Naive thymus-derived CD4-positive, alpha-beta T cell (primary cell): Measurements from ENCODE around the gene CTAG1B. TPM values are rescaled to one million over a fixed set of nuclear protein-coding genes. Genes with fewer than 3 reads are reported as not detected.
"Not testable (repeated sequence)": the region's sequence is repeated elsewhere in the genome, so short reads cannot be mapped to it uniquely, and the experiment has no call there.

Experiments used
- ATAC-seq: fragments of 150-1000 bp; cut with Tn5 transposase; 2 replicates; pipeline ENCODE4 v1.10.0; 2021; ENCODE audit warnings: mild to moderate bottlenecking, moderate library complexity
- CTCF ChIA-PET: fragments of 350-600 bp; sonication (Branson Sonifier 250); formaldehyde crosslinking; loops from one replicate; lab custom pipeline; 2021; ENCODE audit warnings: antibody characterized with exemption; lab: Charles Lee
- POLR2A ChIA-PET: fragments of 350-600 bp; sonication (Branson Sonifier 250); formaldehyde crosslinking; loops from one replicate; lab custom pipeline; 2021; ENCODE audit warnings: antibody characterized with exemption, inconsistent platforms; lab: Charles Lee
- DNase-seq, 9 donors: peaks; one replicate each; pipeline versions ENCODE4 v3.0.0 to v3.0.0-alpha.2; 2020 to 2022; ENCODE audit warnings: mixed read lengths in 1 of 9
- H3K27ac ChIP-seq: one replicate; pipeline ENCODE4 v1.7.0; 2013; ENCODE audit warnings: mild to moderate bottlenecking, low read depth, low read length, moderate library complexity
- H3K27me3 ChIP-seq, 2 donors: one replicate each; pipeline ENCODE4 v1.7.0; 2013; ENCODE audit warnings: low read length in 2 of 2, mild to moderate bottlenecking in 2 of 2, moderate library complexity in 2 of 2; ENCODE audit not compliant: control insufficient read depth in 2 of 2, insufficient read depth in 2 of 2
- H3K36me3 ChIP-seq, 3 experiments: 1 replicate in 2 of 3; 2 replicates in 1 of 3; pipeline ENCODE4 v1.7.0; 2013; ENCODE audit warnings: low read length in 3 of 3, mild to moderate bottlenecking in 3 of 3, moderate library complexity in 1 of 3; ENCODE audit not compliant: insufficient read depth in 3 of 3, control insufficient read depth in 2 of 3
- H3K4me1 ChIP-seq, 2 donors: one replicate each; pipeline ENCODE4 v1.7.0; 2013; ENCODE audit warnings: low read length in 2 of 2, mild to moderate bottlenecking in 2 of 2, moderate library complexity in 1 of 2; ENCODE audit not compliant: control insufficient read depth in 2 of 2, insufficient read depth in 2 of 2
- H3K4me3 ChIP-seq: 2 replicates; pipeline ENCODE4 v1.7.0; 2013; ENCODE audit warnings: mild to moderate bottlenecking, low read length
- H3K9me3 ChIP-seq, 3 experiments: 1 replicate in 2 of 3; 2 replicates in 1 of 3; pipeline ENCODE4 v1.7.0; 2013; ENCODE audit warnings: low read length in 3 of 3; ENCODE audit not compliant: control insufficient read depth in 2 of 3
- H3K27ac Mint-ChIP-seq, 9 donors: one replicate each; pipeline ENCODE4 v1.8.0; 2020 to 2022; ENCODE audit warnings: mixed read lengths in 9 of 9, mild to moderate bottlenecking in 8 of 9, moderate library complexity in 5 of 9, inconsistent platforms in 2 of 9
- H3K27me3 Mint-ChIP-seq, 5 donors: one replicate each; pipeline ENCODE4 v1.8.0; 2021 to 2022; ENCODE audit warnings: mixed read lengths in 5 of 5, mild to moderate bottlenecking in 1 of 5
- H3K36me3 Mint-ChIP-seq, 5 donors: one replicate each; pipeline ENCODE4 v1.8.0; 2020 to 2022; ENCODE audit warnings: mixed read lengths in 5 of 5, mild to moderate bottlenecking in 3 of 5, inconsistent platforms in 1 of 5
- H3K4me1 Mint-ChIP-seq, 7 donors: one replicate each; pipeline ENCODE4 v1.8.0; 2020 to 2022; ENCODE audit warnings: mixed read lengths in 7 of 7, mild to moderate bottlenecking in 3 of 7, inconsistent platforms in 1 of 7
- H3K4me3 Mint-ChIP-seq, 10 donors: one replicate each; pipeline ENCODE4 v1.8.0; 2020 to 2022; ENCODE audit warnings: mild to moderate bottlenecking in 10 of 10, mixed read lengths in 10 of 10, moderate library complexity in 6 of 10, inconsistent platforms in 2 of 10
- H3K9me3 Mint-ChIP-seq, 11 donors: one replicate each; pipeline ENCODE4 v1.8.0; 2020 to 2022; ENCODE audit warnings: mixed read lengths in 11 of 11, mild to moderate bottlenecking in 4 of 11, inconsistent platforms in 1 of 11, moderate library complexity in 1 of 11
- intact Hi-C, 2 donors: fragments of 100-400 bp; cut with micrococcal nuclease; formaldehyde crosslinking; loops; one replicate each; pipeline ENCODE4 v1.15.1; 2023
- polyA plus RNA-seq, 2 donors: library from polyadenylated mRNA; unstranded; fragments of 300-500 nt; fragmentation: Illumina TruSeq; gene quantifications; one replicate each; pipeline ENCODE4 v1.2.3, GENCODE V29; 2021
- total RNA-seq, 6 experiments: library from RNA in 5 of 6; stranded (reverse) in 5 of 6; gene quantifications; 1 replicate in 5 of 6; 2 replicates in 1 of 6; pipeline ENCODE4 v1.2.3 and lab custom pipeline; 2021 to 2026

The CTAG1B gene
- total and polyA plus RNA-seq, 7 experiments from 2014 or later = not detected

DNA sequence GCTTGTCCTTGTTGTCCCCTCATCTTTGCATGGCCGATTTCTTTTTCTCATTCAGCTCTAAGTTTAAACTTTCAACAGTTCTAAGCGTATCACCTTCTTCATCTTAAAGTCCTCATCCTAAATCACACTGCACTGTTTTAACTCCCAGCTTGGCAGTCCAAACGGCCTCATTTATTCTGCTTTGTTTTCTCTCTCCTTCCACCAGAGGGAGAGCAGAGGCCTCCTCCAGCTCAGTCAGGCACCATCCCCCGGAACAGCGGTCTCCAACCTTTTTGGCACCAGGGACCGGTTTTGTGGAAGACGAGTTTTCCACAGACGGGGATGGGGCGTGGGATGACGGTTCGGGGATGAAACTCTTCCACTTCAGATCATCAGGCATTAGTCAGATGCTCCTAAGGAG lies 48.7 kb downstream of the CTAG1B start:
- H3K9me3 ChIP-seq, H3K4me3 ChIP-seq, H3K27me3 Mint-ChIP-seq, H3K4me1 ChIP-seq, H3K36me3 ChIP-seq, H3K27ac ChIP-seq, intact Hi-C loops, DNase-seq, H3K4me3 Mint-ChIP-seq, H3K4me1 Mint-ChIP-seq, H3K27me3 ChIP-seq, H3K36me3 Mint-ChIP-seq, CTCF ChIA-PET, H3K9me3 Mint-ChIP-seq, ATAC-seq, POLR2A ChIA-PET, H3K27ac Mint-ChIP-seq: not testable (repeated sequence)

Other genes with a start within 250 kb of the CTAG1B start
- gene FLNA, start 244.6 kb downstream of the CTAG1B start, total RNA-seq = 1,000 to 10,000 TPM in 2 of 5 experiments, 100 to 1,000 TPM in 3; 440 to 1,423 (median 604) TPM
- 100 to 1,000 TPM in 1 of 2 donors, 10 to 100 TPM in 1; 96.0 to 333 TPM for gene FLNA, start 244.6 kb downstream of the CTAG1B start, polyA plus RNA-seq
- gene EMD, start 240.0 kb downstream of the CTAG1B start, total RNA-seq = 100 to 1,000 TPM in 2 of 5 experiments, 10 to 100 TPM in 3; 53.5 to 141 (median 89.9) TPM
- 10 to 100 TPM; 31.5 to 34.6 TPM for gene EMD, start 240.0 kb downstream of the CTAG1B start, polyA plus RNA-seq
- gene RPL10, start 220.9 kb downstream of the CTAG1B start, total RNA-seq = 1,000 to 10,000 TPM; 2,926 to 5,130 (median 5,063) TPM
- gene RPL10, start 220.9 kb downstream of the CTAG1B start, polyA plus RNA-seq = 1,000 to 10,000 TPM; 6,302 to 7,439 TPM
- gene DNASE1L1, start 210.0 kb downstream of the CTAG1B start, total RNA-seq = 10 to 100 TPM; 18.4 to 31.1 (median 21.7) TPM
- gene DNASE1L1, start 210.0 kb downstream of the CTAG1B start, polyA plus RNA-seq = 10 to 100 TPM; 11.1 to 19.6 TPM
- 100 to 1,000 TPM in 3 of 5 experiments, 10 to 100 TPM in 2; 90.9 to 130 (median 108) TPM for gene TAFAZZIN, start 207.7 kb downstream of the CTAG1B start, total RNA-seq
- gene TAFAZZIN, start 207.7 kb downstream of the CTAG1B start, polyA plus RNA-seq = 10 to 100 TPM; 40.4 to 46.4 TPM
- 10 to 100 TPM; 37.8 to 63.3 (median 51.1) TPM for gene ATP6AP1, start 190.6 kb downstream of the CTAG1B start, total RNA-seq
- gene ATP6AP1, start 190.6 kb downstream of the CTAG1B start, polyA plus RNA-seq = 100 to 1,000 TPM; 100 to 118 TPM
- 100 to 1,000 TPM; 106 to 174 (median 140) TPM for gene GDI1, start 182.1 kb downstream of the CTAG1B start, total RNA-seq
- 10 to 100 TPM; 18.8 to 28.6 TPM for gene GDI1, start 182.1 kb downstream of the CTAG1B start, polyA plus RNA-seq
- gene FAM50A, start 175.1 kb downstream of the CTAG1B start, total RNA-seq = 10 to 100 TPM; 47.2 to 76.5 (median 49.3) TPM
- gene FAM50A, start 175.1 kb downstream of the CTAG1B start, polyA plus RNA-seq = 10 to 100 TPM; 19.9 to 40.7 TPM
- 10 to 100 TPM; 32.9 to 45.7 (median 43.3) TPM for gene PLXNA3, start 161.0 kb downstream of the CTAG1B start, total RNA-seq
- gene PLXNA3, start 161.0 kb downstream of the CTAG1B start, polyA plus RNA-seq = 1 to 10 TPM in 1 of 2 donors, under 1 TPM in 1; 0.93 to 1.2 TPM
- gene LAGE3, start 140.0 kb downstream of the CTAG1B start, total RNA-seq = 10 to 100 TPM; 11.6 to 57.0 (median 20.4) TPM
- gene LAGE3, start 140.0 kb downstream of the CTAG1B start, polyA plus RNA-seq = 10 to 100 TPM; 78.1 to 85.1 TPM
- 10 to 100 TPM in 4 of 5 experiments, 1 to 10 TPM in 1; 9.2 to 41.5 (median 32.5) TPM for gene UBL4A, start 132.7 kb downstream of the CTAG1B start, total RNA-seq
- gene UBL4A, start 132.7 kb downstream of the CTAG1B start, polyA plus RNA-seq = 10 to 100 TPM; 46.0 to 65.7 TPM
- gene SLC10A3, start 128.7 kb downstream of the CTAG1B start, total RNA-seq = 10 to 100 TPM; 11.7 to 22.7 (median 19.0) TPM
- gene SLC10A3, start 128.7 kb downstream of the CTAG1B start, polyA plus RNA-seq = 10 to 100 TPM; 35.0 to 58.7 TPM
- 10 to 100 TPM; 37.6 to 63.7 (median 50.9) TPM for gene FAM3A, start 103.0 kb downstream of the CTAG1B start, total RNA-seq
- gene FAM3A, start 103.0 kb downstream of the CTAG1B start, polyA plus RNA-seq = 10 to 100 TPM; 22.2 to 31.1 TPM
- 10 to 100 TPM; 35.4 to 74.3 (median 52.7) TPM for gene G6PD, start 72.4 kb downstream of the CTAG1B start, total RNA-seq
- gene G6PD, start 72.4 kb downstream of the CTAG1B start, polyA plus RNA-seq = 1 to 10 TPM; 3.9 to 6.2 TPM
- gene IKBKG, start 71.7 kb downstream of the CTAG1B start, total RNA-seq = 10 to 100 TPM; 29.6 to 45.5 (median 38.8) TPM
- gene IKBKG, start 71.7 kb downstream of the CTAG1B start, polyA plus RNA-seq = 10 to 100 TPM; 19.6 to 26.4 TPM
- gene CTAG1A, start 34.1 kb downstream of the CTAG1B start, total RNA-seq = not detected
- not detected for gene CTAG1A, start 34.1 kb downstream of the CTAG1B start, polyA plus RNA-seq
- not detected for gene CTAG2, start 34.3 kb upstream of the CTAG1B start, total RNA-seq
- gene CTAG2, start 34.3 kb upstream of the CTAG1B start, polyA plus RNA-seq = not detected
- gene GAB3, start 131.8 kb upstream of the CTAG1B start, total RNA-seq = 10 to 100 TPM in 2 of 5 experiments, 1 to 10 TPM in 3; 4.9 to 28.5 (median 6.3) TPM
- gene GAB3, start 131.8 kb upstream of the CTAG1B start, polyA plus RNA-seq = 1 to 10 TPM in 1 of 2 donors, under 1 TPM in 1; 0.77 to 1.7 TPM
- gene DKC1, start 143.6 kb upstream of the CTAG1B start, total RNA-seq = 10 to 100 TPM; 50.5 to 75.0 (median 66.5) TPM
- gene DKC1, start 143.6 kb upstream of the CTAG1B start, polyA plus RNA-seq = 10 to 100 TPM; 35.4 to 52.4 TPM
- 10 to 100 TPM; 23.2 to 76.7 (median 31.9) TPM for gene MPP1, start 186.2 kb upstream of the CTAG1B start, total RNA-seq
- gene MPP1, start 186.2 kb upstream of the CTAG1B start, polyA plus RNA-seq = 10 to 100 TPM; 34.8 to 39.8 TPM
- not detected for gene SMIM9, start 215.4 kb upstream of the CTAG1B start, total RNA-seq
- gene SMIM9, start 215.4 kb upstream of the CTAG1B start, polyA plus RNA-seq = not detected